ENCODE measurements around the gene NOX3.

NOX3 gene

GRCh38 chr6:155429321-155429893 lies 26.2 kb downstream of the NOX3 start:
- no peak for DNase-seq

- no peak for DNase-seq
These were observed 29.2 kb downstream of the NOX3 start for GRCh38 chr6:155426408-155426945.

GRCh38 chr6:155424181-155424580 lies 31.5 kb downstream of the NOX3 start:
- no peak for DNase-seq

- DNase-seq, result no peak
These were observed 33.0 kb downstream of the NOX3 start for GRCh38 chr6:155422635-155423034.

- no peak for DNase-seq
These were observed 35.1 kb downstream of the NOX3 start for GRCh38 chr6:155420492-155420891.

- no peak for DNase-seq
These were observed 36.5 kb downstream of the NOX3 start for GRCh38 chr6:155419161-155419560.

- DNase-seq, result peak; percentile 40 to 48
These were observed 37.5 kb downstream of the NOX3 start for GRCh38 chr6:155418017-155418761.

GRCh38 chr6:155417454-155417853 lies 38.2 kb downstream of the NOX3 start:
- DNase-seq, result no peak

- DNase-seq, result no peak
These were observed 39.7 kb downstream of the NOX3 start for GRCh38 chr6:155415953-155416352.

GRCh38 chr6:155414049-155414448 lies 41.6 kb downstream of the NOX3 start:
- no peak for DNase-seq

GRCh38 chr6:155412335-155412734 lies 43.3 kb downstream of the NOX3 start:
- no peak for DNase-seq

- no peak for DNase-seq
These were observed 44.2 kb downstream of the NOX3 start for GRCh38 chr6:155411154-155412052.

GRCh38 chr6:155409391-155409790 lies 46.2 kb downstream of the NOX3 start:
- DNase-seq, result no peak

GRCh38 chr6:155408981-155409380 lies 46.7 kb downstream of the NOX3 start:
- DNase-seq, result no peak

- no peak for DNase-seq
These were observed 47.4 kb downstream of the NOX3 start for GRCh38 chr6:155408231-155408630.

GRCh38 chr6:155406801-155407200 lies 48.8 kb downstream of the NOX3 start:
- no peak for DNase-seq

GRCh38 chr6:155404937-155405336 lies 50.7 kb downstream of the NOX3 start:
- DNase-seq, result no peak

GRCh38 chr6:155402656-155403304 lies 52.9 kb downstream of the NOX3 start:
- no peak for DNase-seq

GRCh38 chr6:155400654-155400965 lies 55.0 kb downstream of the NOX3 start:
- DNase-seq, result no peak

- no peak for DNase-seq
These were observed 55.6 kb downstream of the NOX3 start for GRCh38 chr6:155399745-155400653.

- DNase-seq, result no peak
These were observed 56.4 kb downstream of the NOX3 start for GRCh38 chr6:155399062-155399744.
